Spleen (tissue), 11 donors: ENCODE results near the gene ABTB1. TPM values are rescaled to one million over a fixed set of nuclear protein-coding genes. Genes with fewer than 3 reads are reported as not detected.

ENCODE experiments used
- DNase-seq: peaks from one replicate; pipeline ENCODE4 v3.0.0-alpha.2; 2020
- H3K27ac ChIP-seq, 8 donors: fragments of 200-600 bp; sonication (generic) in 7 of 8; 1 replicate in 4 of 8; 2 replicates in 4 of 8; pipeline versions ENCODE4 v1.5.0 to v1.8.0; 2016 to 2021; ENCODE audit warnings: inconsistent platforms in 4 of 8, mild to moderate bottlenecking in 4 of 8, moderate library complexity in 1 of 8
- H3K27me3 ChIP-seq, 7 donors: fragments of 200-600 bp; sonication (generic) in 6 of 7; replicated peaks in 1 of 7; 1 replicate in 4 of 7; 2 replicates in 3 of 7; pipeline versions ENCODE4 v1.5.0 to v1.8.0; 2016 to 2021; ENCODE audit warnings: inconsistent platforms in 3 of 7, mild to moderate bottlenecking in 1 of 7
- H3K36me3 ChIP-seq, 6 donors: fragments of 200-600 bp; sonication (generic) in 5 of 6; 1 replicate in 4 of 6; 2 replicates in 2 of 6; pipeline versions ENCODE4 v1.5.0 to v1.8.0; 2016 to 2021; ENCODE audit warnings: inconsistent platforms in 2 of 6
- H3K4me1 ChIP-seq, 6 donors: fragments of 200-600 bp; sonication (generic) in 5 of 6; 1 replicate in 3 of 6; 2 replicates in 3 of 6; pipeline versions ENCODE4 v1.5.0 to v1.8.0; 2016 to 2021; ENCODE audit warnings: inconsistent platforms in 3 of 6
- H3K4me3 ChIP-seq, 8 donors: fragments of 200-600 bp; sonication (generic) in 7 of 8; 1 replicate in 4 of 8; 2 replicates in 4 of 8; pipeline versions ENCODE4 v1.5.0 to v1.8.0; 2016 to 2021; ENCODE audit warnings: inconsistent platforms in 4 of 8, mild to moderate bottlenecking in 4 of 8, moderate library complexity in 2 of 8
- H3K9me3 ChIP-seq, 8 donors: fragments of 200-600 bp; sonication (generic) in 7 of 8; 1 replicate in 4 of 8; 2 replicates in 4 of 8; pipeline versions ENCODE4 v1.5.0 to v1.8.0; 2016 to 2021; ENCODE audit warnings: inconsistent platforms in 4 of 8
- CTCF ChIP-seq, 11 experiments: fragments of 200-600 bp in 7 of 11; fragments of 450-650 bp in 4 of 11; sonication (generic) in 4 of 11; IDR thresholded peaks in 8 of 11; conservative IDR thresholded peaks in 3 of 11; 1 replicate in 7 of 11; 2 replicates in 4 of 11; pipeline versions ENCODE4 v1.4.0 to v1.8.0; 2016 to 2021; ENCODE audit warnings: antibody characterized with exemption in 11 of 11, inconsistent platforms in 4 of 11, mild to moderate bottlenecking in 1 of 11
- POLR2A ChIP-seq, 3 donors: fragments of 450-650 bp; IDR thresholded peaks; one replicate each; pipeline ENCODE4 v1.5.1; 2017; ENCODE audit warnings: antibody characterized with exemption in 3 of 3, mild to moderate bottlenecking in 1 of 3
- POLR2AphosphoS5 ChIP-seq, 3 donors: sonication (generic); formaldehyde crosslinking; IDR thresholded peaks; one replicate each; pipeline ENCODE4 v1.5.1; 2017; ENCODE audit warnings: antibody characterized with exemption in 3 of 3
- WGBS, 5 donors: extraction: QIAGEN DNeasy Blood & Tissue Kit in 3 of 5; methylation state at CpG; one replicate each; pipeline versions ENCODE4 v1.1.5 to v1.1.7; 2013 to 2018; 5-methylcytosine and 5-hydroxymethylcytosine counted together
- intact Hi-C: fragments of 100-400 bp; cut with DNase I; formaldehyde crosslinking; loops from one replicate; pipeline ENCODE4 v1.15.0; 2023; ENCODE audit warnings: low total_unique reads
- polyA plus RNA-seq, 3 donors: library from polyadenylated mRNA; stranded (reverse); fragments of 200-250 nt; gene quantifications; one replicate each; pipeline ENCODE4 v1.2.1, GENCODE V29; 2013
- total RNA-seq, 7 donors: library from RNA; depleted of rRNA in 3 of 7; stranded (reverse); fragments of >200 nt in 3 of 7; fragmentation: NEBNext Ultra II Directional in 4 of 7; extraction: Animal tissue kit (Norgen Biotek cat#: 25700) in 4 of 7; gene quantifications; one replicate each; pipeline versions ENCODE4 v1.1.0 to v1.2.1, GENCODE V29; 2016 to 2021
- donor health status: healthy with polysubstance abuse.
- donor health status: DM: no; HTN: no; CAD: no; lungs with moderate emphysema.
- donor health status: DM: no; HTN: no; CAD: no.
- donor health status: Bipolar disorder and iron deficiency.
- donor health status: healthy.
- donor health status: DM: no; HTN: no; CAD: no.
- donor health status: DM: yes; HTN: yes; CAD: no.

The ABTB1 gene
- total and polyA plus RNA-seq, 10 donors: 57.9 to 172 (median 145) TPM

GRCh38 chr3:127689266-127689860 lies 16.6 kb downstream of the ABTB1 start:
- peaks cover 0 to 53% (median 7%) of the 10 kb centered on the region in 6 donors for H3K36me3 ChIP-seq
- no peaks in the 10 kb centered on the region for H3K9me3 ChIP-seq
- intact Hi-C loops: no loop called here
- WGBS, 5 donors: 90 to 96% (median 92%) methylated on average over 16 to 19 of the region's 19 CpGs
- no peaks in the 10 kb centered on the region for H3K27me3 ChIP-seq
- H3K4me3 ChIP-seq: no peak overlapping the region
- DNase-seq: peak; percentile 64
- H3K27ac ChIP-seq: no peak overlapping the region
- TF ChIP-seq POLR2AphosphoS5 (IDR thresholded peaks at IDR 0.05) (peak in 1 of 3 donors; percentile 11), CTCF (IDR thresholded peaks at IDR 0.05 in 8 of 11, conservative IDR thresholded peaks at IDR 0.05 in 3 of 11) (no peak)
- peaks cover 0 to 18% (median 5%) of the 10 kb centered on the region in 6 donors for H3K4me1 ChIP-seq

GRCh38 chr3:127690106-127690505 lies 17.4 kb downstream of the ABTB1 start:
- peak overlapping the region in 1 of 8 donors; percentile 50 for H3K27ac ChIP-seq
- no peak overlapping the region for H3K4me3 ChIP-seq
- no peaks in the 10 kb centered on the region for H3K9me3 ChIP-seq
- no peak for TF ChIP-seq POLR2AphosphoS5 (IDR thresholded peaks at IDR 0.05)
- no peak for TF ChIP-seq POLR2A (IDR thresholded peaks at IDR 0.05)
- no peak for TF ChIP-seq CTCF (IDR thresholded peaks at IDR 0.05 in 8 of 11, conservative IDR thresholded peaks at IDR 0.05 in 3 of 11)
- H3K36me3 ChIP-seq: peaks cover 0 to 61% (median 7%) of the 10 kb centered on the region in 6 donors
- 71 to 92% (median 78%) methylated on average over 3 to 4 of the region's 4 CpGs for WGBS, 5 donors
- H3K4me1 ChIP-seq: peaks cover 0 to 19% (median 2%) of the 10 kb centered on the region in 6 donors
- no peaks in the 10 kb centered on the region for H3K27me3 ChIP-seq
- intact Hi-C loops: loop anchor here (10.0 kb wide), 1 partner anchor 135 kb away; the partner anchor contains the start of gene MGLL
- DNase-seq: peak; percentile 35

GRCh38 chr3:127690823-127691452 lies 18.2 kb downstream of the ABTB1 start:
- WGBS, 5 donors: 79 to 95% (median 88%) methylated on average over 3 to 4 of the region's 4 CpGs
- no peak overlapping the region for H3K4me3 ChIP-seq
- H3K9me3 ChIP-seq: no peaks in the 10 kb centered on the region
- H3K4me1 ChIP-seq: peaks cover 0 to 22% (median 2%) of the 10 kb centered on the region in 6 donors
- H3K27me3 ChIP-seq: no peaks in the 10 kb centered on the region
- peak; percentile 76 for DNase-seq
- peak overlapping the region in 2 of 8 donors; percentile 5 to 50 for H3K27ac ChIP-seq
- H3K36me3 ChIP-seq: peaks cover 0 to 61% (median 7%) of the 10 kb centered on the region in 6 donors
- TF ChIP-seq POLR2AphosphoS5 (IDR thresholded peaks at IDR 0.05) (peak in 1 of 3 donors; percentile 13), CTCF (IDR thresholded peaks at IDR 0.05 in 8 of 11, conservative IDR thresholded peaks at IDR 0.05 in 3 of 11) (peak in 8 of 11 experiments; percentile 5 to 53 (median 40)), POLR2A (IDR thresholded peaks at IDR 0.05) (no peak)
- intact Hi-C loops: loop anchor here (10.0 kb wide), 1 partner anchor 134 kb away; the partner anchor contains the start of gene MGLL

GRCh38 chr3:127691489-127691888 lies 18.7 kb downstream of the ABTB1 start:
- intact Hi-C loops: loop anchor here (10.0 kb wide), 1 partner anchor 133 kb away; the partner anchor contains the start of gene MGLL
- Histone ChIP-seq H3K9me3 (no peaks in the 10 kb centered on the region), H3K27ac (peak overlapping the region in 2 of 8 donors; percentile 5 to 50), H3K4me1 (peaks cover under 1 to 28% (median 7%) of the 10 kb centered on the region in 6 donors), H3K36me3 (peaks cover 0 to 61% (median 7%) of the 10 kb centered on the region in 6 donors), H3K4me3 (no peak overlapping the region), H3K27me3 (no peaks in the 10 kb centered on the region)
- WGBS, 5 donors: 67 to 84% (median 70%) methylated on average over 8 of the region's 8 CpGs
- TF ChIP-seq POLR2A (IDR thresholded peaks at IDR 0.05) (no peak), CTCF (IDR thresholded peaks at IDR 0.05 in 8 of 11, conservative IDR thresholded peaks at IDR 0.05 in 3 of 11) (no peak), POLR2AphosphoS5 (IDR thresholded peaks at IDR 0.05) (peak in 1 of 3 donors; percentile 12)
- DNase-seq: peak; percentile 61
